SU-DHL-6 (cell line): ENCODE results near the gene MESD.

ENCODE experiments used
- H2AFZ ChIP-seq: fragments of 200-600 bp; sonication (generic); 2 replicates; pipeline ENCODE4 v1.6.1; 2014; ENCODE audit warnings: low read depth, mild to moderate bottlenecking, moderate library complexity, mixed read lengths, antibody characterized with exemption, low read length; ENCODE audit not compliant: severe bottlenecking
- H3F3A ChIP-seq: fragments of 200-600 bp; shearing (Covaris generic); 2 replicates; pipeline ENCODE4 v1.6.0; 2016; ENCODE audit warnings: antibody characterized with exemption, mild to moderate bottlenecking; ENCODE audit not compliant: insufficient read depth
- H3K27ac ChIP-seq: fragments of 200-600 bp; sonication (generic); 2 replicates; pipeline ENCODE4 v1.5.1; 2016; ENCODE audit warnings: low read depth, mild to moderate bottlenecking, low read length, moderate library complexity, mixed read lengths
- H3K27me3 ChIP-seq: fragments of 200-600 bp; sonication (generic), shearing (Covaris generic); 2 replicates; pipeline ENCODE4 v1.6.0; 2014; ENCODE audit warnings: mild to moderate bottlenecking, low read length
- H3K36me3 ChIP-seq: fragments of 200-600 bp; sonication (generic); 2 replicates; pipeline ENCODE4 v1.6.1; 2014; ENCODE audit warnings: mild to moderate bottlenecking, low read length, mixed read lengths
- H3K4me2 ChIP-seq: fragments of 300-600, 200-600 bp; shearing (Covaris generic), sonication (generic); 2 replicates; pipeline ENCODE4 v1.6.0; 2014; ENCODE audit warnings: low read length, low read depth, mild to moderate bottlenecking; ENCODE audit not compliant: poor library complexity, severe bottlenecking
- H3K4me3 ChIP-seq: fragments of 200-600 bp; sonication (generic); 2 replicates; pipeline ENCODE4 v1.5.1; 2014; ENCODE audit warnings: antibody characterized with exemption, low read length, mild to moderate bottlenecking, mixed read lengths; ENCODE audit not compliant: insufficient read depth, poor library complexity, severe bottlenecking
- H3K79me2 ChIP-seq: fragments of 200-600 bp; sonication (generic); 2 replicates; pipeline ENCODE4 v1.6.1; 2014; ENCODE audit warnings: mild to moderate bottlenecking, low read length, moderate library complexity; ENCODE audit not compliant: insufficient read depth
- H3K9ac ChIP-seq: fragments of 200-600 bp; sonication (generic); 2 replicates; pipeline ENCODE4 v1.7.0; 2014; ENCODE audit warnings: mild to moderate bottlenecking, low read length
- H3K9me2 ChIP-seq: fragments of 200-600 bp; sonication (generic); replicated peaks from 2 replicates; pipeline ENCODE4 v1.6.1; 2014; ENCODE audit warnings: low read length; ENCODE audit not compliant: insufficient read depth
- H3K9me3 ChIP-seq: fragments of 200-600 bp; sonication (generic); 2 replicates; pipeline ENCODE4 v1.6.1; 2014; ENCODE audit warnings: low read length, mixed read lengths; ENCODE audit not compliant: insufficient read depth
- H4K20me1 ChIP-seq: fragments of 200-600 bp; sonication (generic); 2 replicates; pipeline ENCODE4 v1.6.1; 2014; ENCODE audit warnings: low read depth, mild to moderate bottlenecking, antibody characterized with exemption, low read length, moderate library complexity, mixed read lengths
- EZH2phosphoT487 ChIP-seq: fragments of 200-600 bp; sonication (generic), shearing (Covaris generic); conservative IDR thresholded peaks from 2 replicates; pipeline ENCODE4 v1.6.1; 2018; ENCODE audit warnings: mild to moderate bottlenecking, antibody characterized with exemption, low read length, moderate library complexity, mixed read lengths
- TF ChIP-seq, protein P1 (sequence below): fragments of 200-600 bp; sonication (generic); IDR thresholded peaks from one replicate; pipeline ENCODE4 v1.5.1; 2017; ENCODE audit warnings: antibody characterized with exemption, mild to moderate bottlenecking, low read length, moderate library complexity; ENCODE audit not compliant: insufficient read depth, poor library complexity, severe bottlenecking

Gene MESD

DNA sequence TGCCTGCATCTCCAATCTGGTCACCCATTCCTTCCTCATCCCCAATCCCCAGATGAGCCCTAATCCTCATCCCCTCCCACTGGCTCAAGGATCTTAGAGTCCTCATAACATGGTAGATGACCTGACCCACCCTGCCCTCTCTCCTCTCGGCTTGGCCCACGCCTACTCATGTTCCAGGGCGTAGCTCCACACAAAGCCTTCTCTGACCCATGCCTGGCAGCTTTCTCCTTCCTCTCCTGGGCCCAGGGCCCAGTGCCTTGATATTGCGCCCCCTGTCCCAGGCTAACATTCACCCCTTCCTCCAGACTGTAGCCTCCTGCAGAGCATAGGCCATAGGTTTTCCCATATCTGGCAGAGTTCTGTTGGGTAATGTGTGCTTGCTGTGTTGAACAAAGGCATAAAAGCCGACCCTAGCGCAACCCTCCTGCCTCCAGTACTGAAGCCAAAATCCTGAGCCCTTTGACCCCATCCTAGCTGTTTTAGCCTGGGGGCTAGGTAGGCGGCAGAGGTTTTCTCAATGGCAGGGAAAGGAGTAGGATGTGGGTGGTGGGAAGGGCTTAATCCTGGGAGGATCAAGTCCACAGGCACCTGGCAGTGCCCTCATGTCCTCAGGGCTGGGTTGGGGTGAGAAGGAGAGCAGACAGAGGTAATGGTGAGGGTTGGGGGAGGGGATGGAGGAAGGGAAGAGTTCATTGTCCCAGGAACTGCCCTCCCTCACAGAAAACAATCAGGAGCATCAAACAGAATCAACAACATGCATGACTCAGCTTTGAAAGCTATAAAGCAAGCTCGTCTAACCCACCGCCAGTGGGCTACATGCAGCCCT is 35.5 kb downstream of the MESD start:
- H2AFZ ChIP-seq, result no peak overlapping the region
- no peaks in the 10 kb centered on the region for H3K9me2 ChIP-seq
- H3K27ac ChIP-seq, result no peak overlapping the region
- no peaks in the 10 kb centered on the region for H3K27me3 ChIP-seq
- TF ChIP-seq EZH2phosphoT487, result no peak
- TF ChIP-seq, protein P1, sequence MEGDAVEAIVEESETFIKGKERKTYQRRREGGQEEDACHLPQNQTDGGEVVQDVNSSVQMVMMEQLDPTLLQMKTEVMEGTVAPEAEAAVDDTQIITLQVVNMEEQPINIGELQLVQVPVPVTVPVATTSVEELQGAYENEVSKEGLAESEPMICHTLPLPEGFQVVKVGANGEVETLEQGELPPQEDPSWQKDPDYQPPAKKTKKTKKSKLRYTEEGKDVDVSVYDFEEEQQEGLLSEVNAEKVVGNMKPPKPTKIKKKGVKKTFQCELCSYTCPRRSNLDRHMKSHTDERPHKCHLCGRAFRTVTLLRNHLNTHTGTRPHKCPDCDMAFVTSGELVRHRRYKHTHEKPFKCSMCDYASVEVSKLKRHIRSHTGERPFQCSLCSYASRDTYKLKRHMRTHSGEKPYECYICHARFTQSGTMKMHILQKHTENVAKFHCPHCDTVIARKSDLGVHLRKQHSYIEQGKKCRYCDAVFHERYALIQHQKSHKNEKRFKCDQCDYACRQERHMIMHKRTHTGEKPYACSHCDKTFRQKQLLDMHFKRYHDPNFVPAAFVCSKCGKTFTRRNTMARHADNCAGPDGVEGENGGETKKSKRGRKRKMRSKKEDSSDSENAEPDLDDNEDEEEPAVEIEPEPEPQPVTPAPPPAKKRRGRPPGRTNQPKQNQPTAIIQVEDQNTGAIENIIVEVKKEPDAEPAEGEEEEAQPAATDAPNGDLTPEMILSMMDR, result no peak
- H3K4me2 ChIP-seq, result no peak overlapping the region
- H3K9me3 ChIP-seq, result no peaks in the 10 kb centered on the region
- H4K20me1 ChIP-seq, result no peaks in the 10 kb centered on the region
- H3F3A ChIP-seq, result no peaks in the 10 kb centered on the region
- no peaks in the 10 kb centered on the region for H3K36me3 ChIP-seq
- no peak overlapping the region for H3K9ac ChIP-seq
- no peaks in the 10 kb centered on the region for H3K79me2 ChIP-seq
- no peak overlapping the region for H3K4me3 ChIP-seq

DNA sequence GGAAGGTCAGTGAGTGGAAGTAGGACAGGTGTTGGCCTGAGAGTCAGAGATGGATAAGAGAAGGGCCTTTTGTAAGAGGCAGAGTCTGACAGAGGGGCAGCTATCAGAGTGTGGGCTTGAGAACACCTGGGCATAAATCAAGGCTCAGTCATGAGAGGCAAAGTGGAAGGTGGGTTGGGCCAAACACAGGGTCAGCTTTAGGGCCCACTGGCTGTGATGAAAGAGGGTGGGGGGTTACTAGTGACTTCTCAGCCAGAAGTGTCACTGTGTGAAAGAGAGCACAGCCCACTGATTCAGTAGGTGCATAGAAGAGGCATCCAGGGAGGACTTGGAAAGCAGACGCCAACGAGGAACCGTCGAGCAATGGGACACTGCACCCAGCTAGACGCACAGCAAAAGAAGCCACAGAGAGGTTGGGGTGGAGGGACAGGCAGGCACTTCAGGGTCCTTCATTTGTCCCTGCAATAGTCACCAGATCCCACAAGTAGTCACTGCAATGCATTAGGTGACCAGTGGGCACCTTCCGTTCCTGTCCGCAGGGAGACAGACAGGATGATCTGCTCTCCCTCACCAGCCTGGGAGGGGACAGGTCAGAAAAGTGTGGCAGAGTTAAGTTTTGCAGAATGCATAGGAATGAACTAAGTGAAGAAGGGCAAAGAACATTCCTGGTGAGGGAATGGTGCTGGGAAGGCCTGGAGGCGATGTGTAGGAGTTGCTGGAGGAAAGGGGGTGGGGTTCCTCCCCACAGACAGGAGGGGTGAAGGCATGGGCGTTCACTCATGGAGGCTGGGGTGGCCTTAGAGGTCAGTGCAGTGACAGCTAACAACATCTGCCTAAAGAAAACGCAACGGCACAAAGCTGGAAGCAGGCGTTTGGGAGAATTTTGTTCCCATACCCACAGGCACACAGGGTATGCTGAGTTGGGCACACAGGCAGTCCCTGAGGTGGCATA is 36.3 kb downstream of the MESD start:
- Histone ChIP-seq H3K4me2 (no peak overlapping the region), H3K9me2 (no peaks in the 10 kb centered on the region), H3K27ac (no peak overlapping the region)

DNA sequence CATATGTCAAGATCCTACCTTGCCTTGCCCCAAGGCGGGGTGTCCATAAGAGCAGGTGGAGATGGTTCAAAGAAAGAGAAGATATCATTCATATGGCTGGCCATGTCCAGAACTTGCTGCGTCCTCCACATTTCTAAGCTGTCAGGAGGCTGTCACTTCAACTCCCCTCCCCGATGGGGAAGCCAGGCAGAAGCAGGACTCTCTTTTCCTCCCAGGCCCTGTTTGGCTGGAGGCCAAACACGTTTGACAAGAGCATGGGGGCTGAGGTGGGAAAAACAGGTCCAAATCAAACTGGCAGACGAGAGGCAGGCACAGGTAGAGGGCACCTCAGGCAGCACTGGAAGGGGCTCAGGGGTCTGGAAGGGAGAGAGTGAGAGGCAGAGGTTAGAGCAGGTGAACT is 37.7 kb downstream of the MESD start:
- H3K9me2 ChIP-seq, result no peaks in the 10 kb centered on the region
- H3K27ac ChIP-seq, result no peak overlapping the region
- H3K4me2 ChIP-seq, result no peak overlapping the region
- no peaks in the 10 kb centered on the region for H3K79me2 ChIP-seq
- no peak overlapping the region for H2AFZ ChIP-seq
- no peak overlapping the region for H3K4me3 ChIP-seq
- TF ChIP-seq, protein P1, result no peak
- no peak for TF ChIP-seq EZH2phosphoT487
- no peaks in the 10 kb centered on the region for H3K9me3 ChIP-seq
- no peaks in the 10 kb centered on the region for H4K20me1 ChIP-seq
- H3K9ac ChIP-seq, result no peak overlapping the region
- H3K36me3 ChIP-seq, result no peaks in the 10 kb centered on the region
- no peaks in the 10 kb centered on the region for H3F3A ChIP-seq
- H3K27me3 ChIP-seq, result no peaks in the 10 kb centered on the region

More for the DNA sequence above, 36.3 kb downstream of the MESD start:
- Histone ChIP-seq H4K20me1 (no peaks in the 10 kb centered on the region), H3K27me3 (no peaks in the 10 kb centered on the region), H3F3A (no peaks in the 10 kb centered on the region), H3K79me2 (no peaks in the 10 kb centered on the region), H3K4me3 (no peak overlapping the region), H3K36me3 (no peaks in the 10 kb centered on the region), H3K9me3 (no peaks in the 10 kb centered on the region), H3K9ac (no peak overlapping the region), H2AFZ (no peak overlapping the region)
- no peak for TF ChIP-seq EZH2phosphoT487
- TF ChIP-seq, protein P1, result no peak
